BJ (cell line): Measurements from ENCODE around the gene ERH. TPM values are rescaled to one million over a fixed set of nuclear protein-coding genes. Genes with fewer than 3 reads are reported as not detected.

Experiments
- CTCF ChIA-PET: fragments of 350-600 bp; formaldehyde crosslinking; extraction: SDS; loops from one replicate; lab custom pipeline; 2021; ENCODE audit warnings: antibody characterized with exemption, inconsistent platforms; lab: Yijun Ruan, JAX
- POLR2A ChIA-PET: fragments of 300-600 bp; sonication (Branson Sonifier 250); formaldehyde crosslinking; extraction: SDS; loops from one replicate; lab custom pipeline; 2021; ENCODE audit warnings: antibody characterized with exemption; lab: Charles Lee
- DNase-seq: peaks from one replicate; pipeline ENCODE4 v3.0.0-alpha.2; 2011; ENCODE audit warnings: low read depth
- H3K27me3 ChIP-seq: 2 replicates; pipeline ENCODE4 v1.6.0; 2011; ENCODE audit warnings: low read length; ENCODE audit not compliant: control insufficient read depth, insufficient read depth
- H3K36me3 ChIP-seq: 2 replicates; pipeline ENCODE4 v1.5.1; 2011; ENCODE audit warnings: low read length; ENCODE audit not compliant: control insufficient read depth, insufficient read depth
- H3K4me3 ChIP-seq: 2 replicates; pipeline ENCODE4 v1.5.1; 2011; ENCODE audit warnings: low read depth, mild to moderate bottlenecking, control low read depth, low read length
- CTCF ChIP-seq: IDR thresholded peaks from 2 replicates; pipeline ENCODE4 v1.5.1; 2011; ENCODE audit warnings: low read depth, mild to moderate bottlenecking, control low read depth, inconsistent platforms, low read length, moderate library complexity; ENCODE audit not compliant: insufficient read depth
- polyA plus RNA-seq: library from polyadenylated mRNA; depleted of rRNA; stranded (reverse); fragments of >200 nt; gene quantifications from 2 replicates; pipeline ENCODE4 v1.2.3, GENCODE V29; 2011; rRNA removed

Gene ERH
- polyA plus RNA-seq, 1 experiment = 43.1 TPM

- POLR2A ChIA-PET = no interaction called here
- H3K36me3 ChIP-seq = no peaks in the 10 kb centered on the region
- H3K4me3 ChIP-seq = no peak overlapping the region
- peaks cover 8% of the 10 kb centered on the region for H3K27me3 ChIP-seq
- no peak for TF ChIP-seq CTCF
- CTCF ChIA-PET = interaction anchor here (0.8 to 5.0 kb wide), 3 partner anchors 13 to 46 kb away, joined by 3 to 28 read pairs (median 3); no protein-coding TSS in a partner anchor
- DNase-seq = no peak
These were observed 63.5 kb downstream of the ERH start for GRCh38 chr14:69334576-69334975.

GRCh38 chr14:69333791-69334337 is 64.2 kb downstream of the ERH start:
- H3K27me3 ChIP-seq = peaks cover 8% of the 10 kb centered on the region
- POLR2A ChIA-PET = no interaction called here
- DNase-seq = no peak
- CTCF ChIA-PET = interaction anchor here (1.1 to 5.0 kb wide), 2 partner anchors 13 kb away, joined by 3 to 28 read pairs; no protein-coding TSS in a partner anchor
- no peak overlapping the region for H3K4me3 ChIP-seq
- no peaks in the 10 kb centered on the region for H3K36me3 ChIP-seq
- no peak for TF ChIP-seq CTCF

- Histone ChIP-seq H3K4me3 (no peak overlapping the region), H3K36me3 (no peaks in the 10 kb centered on the region), H3K27me3 (peaks cover 7% of the 10 kb centered on the region)
- POLR2A ChIA-PET = no interaction called here
- CTCF ChIA-PET = interaction anchor here (0.6 to 1.1 kb wide), 2 partner anchors 14 to 38 kb away, joined by 3 read pairs; no protein-coding TSS in a partner anchor
- no peak for DNase-seq
- no peak for TF ChIP-seq CTCF
These were observed 65.2 kb downstream of the ERH start for GRCh38 chr14:69332782-69333395.

GRCh38 chr14:69331206-69331605 is 66.9 kb downstream of the ERH start:
- CTCF ChIA-PET = interaction anchor here (0.9 to 1.5 kb wide), 3 partner anchors 11 to 16 kb away, joined by 4 to 6 read pairs (median 5); no protein-coding TSS in a partner anchor
- DNase-seq = no peak
- peaks cover 9% of the 10 kb centered on the region for H3K27me3 ChIP-seq
- TF ChIP-seq CTCF = no peak
- H3K36me3 ChIP-seq = no peaks in the 10 kb centered on the region
- POLR2A ChIA-PET = no interaction called here
- H3K4me3 ChIP-seq = no peak overlapping the region

Other genes with a start within 250 kb of the ERH start
- gene DCAF5, start 245.2 kb downstream of the ERH start, polyA plus RNA-seq = 27.5 and 42.0 TPM in 2 replicates
- 17.7 and 22.7 TPM in 2 replicates for gene EXD2, start 206.8 kb downstream of the ERH start, polyA plus RNA-seq
- 1.4 and 1.7 TPM in 2 replicates for gene GALNT16, start 138.1 kb downstream of the ERH start, polyA plus RNA-seq
- 70.3 and 86.3 TPM in 2 replicates for gene SLC39A9, start 393 bp upstream of the ERH start, polyA plus RNA-seq
- gene PLEKHD1, start 86.4 kb upstream of the ERH start, polyA plus RNA-seq = 0.01 TPM in 2 replicates
- not detected in 2 replicates for gene CCDC177, start 176.6 kb upstream of the ERH start, polyA plus RNA-seq
- gene SUSD6, start 213.3 kb upstream of the ERH start, polyA plus RNA-seq = 15.9 and 20.3 TPM in 2 replicates